NCI-H226 (cell line): ENCODE data around the gene BMPR1B.
"Not testable (repeated sequence)": the region's sequence is repeated elsewhere in the genome, so short reads cannot be mapped to it uniquely, and the experiment has no call there.

Source experiments
- DNase-seq: peaks from one replicate; pipeline ENCODE4 v3.0.0-alpha.2; 2015

Gene BMPR1B

GRCh38 chr4:94841166-94841863 is 83.6 kb downstream of the BMPR1B start:
- DNase-seq: not testable (repeated sequence)

GRCh38 chr4:94841864-94842221 is 84.1 kb downstream of the BMPR1B start:
- no peak for DNase-seq

- DNase-seq: no peak
These were observed 85.5 kb downstream of the BMPR1B start for GRCh38 chr4:94843216-94843615.

GRCh38 chr4:94848326-94848725 is 90.6 kb downstream of the BMPR1B start:
- DNase-seq: no peak

- no peak for DNase-seq
These were observed 92.1 kb downstream of the BMPR1B start for GRCh38 chr4:94849901-94850300.

- no peak for DNase-seq
These were observed 94.9 kb downstream of the BMPR1B start for GRCh38 chr4:94852616-94853015.

- no peak for DNase-seq
These were observed 98.3 kb downstream of the BMPR1B start for GRCh38 chr4:94856030-94856429.

GRCh38 chr4:94870146-94870545 is 112.4 kb downstream of the BMPR1B start:
- DNase-seq: no peak

GRCh38 chr4:94871644-94872305 is 114.0 kb downstream of the BMPR1B start:
- DNase-seq: no peak

- DNase-seq: peak; percentile 14
These were observed 120.2 kb downstream of the BMPR1B start for GRCh38 chr4:94877973-94878372.

GRCh38 chr4:94880956-94881355 is 123.2 kb downstream of the BMPR1B start:
- DNase-seq: no peak

GRCh38 chr4:94882756-94883155 is 125.0 kb downstream of the BMPR1B start:
- DNase-seq: no peak

- no peak for DNase-seq
These were observed 129.3 kb downstream of the BMPR1B start for GRCh38 chr4:94887027-94887426.

GRCh38 chr4:94889523-94889922 is 131.8 kb downstream of the BMPR1B start:
- no peak for DNase-seq

GRCh38 chr4:94889946-94890345 is 132.2 kb downstream of the BMPR1B start:
- peak; percentile 56 for DNase-seq

GRCh38 chr4:94890579-94890978 is 132.8 kb downstream of the BMPR1B start:
- DNase-seq: no peak

GRCh38 chr4:94892051-94892450 is 134.3 kb downstream of the BMPR1B start:
- DNase-seq: no peak

GRCh38 chr4:94895081-94895480 is 137.3 kb downstream of the BMPR1B start:
- DNase-seq: no peak

- DNase-seq: no peak
These were observed 139.3 kb downstream of the BMPR1B start for GRCh38 chr4:94897023-94897422.

- DNase-seq: no peak
These were observed 147.8 kb downstream of the BMPR1B start for GRCh38 chr4:94905511-94905910.

- DNase-seq: no peak
These were observed 151.9 kb downstream of the BMPR1B start for GRCh38 chr4:94909645-94910044.

- DNase-seq: no peak
These were observed 153.4 kb downstream of the BMPR1B start for GRCh38 chr4:94911106-94911505.

- DNase-seq: no peak
These were observed 154.9 kb downstream of the BMPR1B start for GRCh38 chr4:94912606-94913005.

GRCh38 chr4:94913316-94913715 is 155.6 kb downstream of the BMPR1B start:
- no peak for DNase-seq

GRCh38 chr4:94917146-94917545 is 159.4 kb downstream of the BMPR1B start:
- no peak for DNase-seq
